K562 (cell line): ENCODE data around the gene DNMT1. TPM values are rescaled to one million over a fixed set of nuclear protein-coding genes. Genes with fewer than 3 reads are reported as not detected.
A peak's percentile ranks its signal among the peaks of the same experiment; 100 is the strongest.

ENCODE experiments used
- CREB1 ChIP-seq, 2 experiments: sonication (generic) in 1 of 2; formaldehyde crosslinking in 1 of 2; IDR thresholded peaks; 2 replicates each; pipeline versions ENCODE4 v1.6.1 to v1.8.0; 2012 to 2022; ENCODE audit warnings: inconsistent platforms in 1 of 2, mild to moderate bottlenecking in 1 of 2, missing genetic modification reagents in 1 of 2, moderate library complexity in 1 of 2
- FIP1L1 ChIP-seq: fragments of 200-400 bp; formaldehyde crosslinking; IDR thresholded peaks from 2 replicates; pipeline ENCODE4 v1.6.1; 2018; ENCODE audit warnings: mild to moderate bottlenecking, low read depth, low read length; ENCODE audit not compliant: poor library complexity, severe bottlenecking
- GATAD2A ChIP-seq: fragments of 450-650 bp; IDR thresholded peaks from 2 replicates; pipeline ENCODE4 v1.6.1; 2017
- HDAC2 ChIP-seq: fragments of 450-650 bp; IDR thresholded peaks from 2 replicates; pipeline ENCODE4 v1.6.1; 2016; ENCODE audit warnings: mild to moderate bottlenecking
- MYC ChIP-seq, 2 experiments: fragments of 250-450 bp in 1 of 2; sonication (Bioruptor Pico) in 1 of 2; IDR thresholded peaks; 2 replicates each; pipeline versions ENCODE4 v1.5.1 to v1.6.1; 2012 to 2021; ENCODE audit warnings: low read depth in 2 of 2, borderline replicate concordance in 1 of 2, improper control_type of control experiment in 1 of 2, low read length in 1 of 2, mild to moderate bottlenecking in 1 of 2, moderate library complexity in 1 of 2
- NR2F6 ChIP-seq: fragments of 450-650 bp; formaldehyde crosslinking; IDR thresholded peaks from 2 replicates; pipeline ENCODE4 v1.4.0; 2020; ENCODE audit warnings: mild to moderate bottlenecking
- RBM14 ChIP-seq: fragments of 200-400 bp; formaldehyde crosslinking; IDR thresholded peaks from 2 replicates; pipeline ENCODE4 v1.6.1; 2018; ENCODE audit warnings: low read depth, mild to moderate bottlenecking, low read length, moderate library complexity, borderline replicate concordance; ENCODE audit not compliant: insufficient read depth
- SREBF2 ChIP-seq: sonication (generic); formaldehyde crosslinking; IDR thresholded peaks from 2 replicates; pipeline ENCODE4 v1.4.0; 2020; ENCODE audit warnings: mild to moderate bottlenecking, missing genetic modification reagents
- ZBTB33 ChIP-seq: sonication (generic); formaldehyde crosslinking; IDR thresholded peaks from 2 replicates; pipeline ENCODE4 v1.8.1; 2023; ENCODE audit warnings: mild to moderate bottlenecking, missing genetic modification reagents
- ZBTB40 ChIP-seq, 2 experiments: fragments of 450-650 bp in 1 of 2; sonication (generic) in 1 of 2; formaldehyde crosslinking in 1 of 2; IDR thresholded peaks; 2 replicates each; pipeline versions ENCODE4 v1.7.1 to v1.9.0; 2016 to 2022; ENCODE audit warnings: inconsistent platforms in 1 of 2, mild to moderate bottlenecking in 1 of 2, missing genetic modification reagents in 1 of 2
- ZNF444 ChIP-seq: fragments of 250-450 bp; sonication (Bioruptor Pico); IDR thresholded peaks from 2 replicates; pipeline ENCODE4 v1.4.0; 2020; ENCODE audit warnings: mild to moderate bottlenecking, moderate library complexity
- polyA plus RNA-seq, 8 experiments: library from polyadenylated mRNA; depleted of rRNA in 4 of 8; stranded (reverse) in 5 of 8; unstranded in 3 of 8; fragments of >200 nt; fragmentation: Nextera tagmentation in 2 of 8; fragmentation: Illumina TruSeq in 1 of 8; extraction: Ambion mirVana in 2 of 8; extraction: Trizol in 1 of 8; gene quantifications; 2 replicates each; pipeline versions ENCODE4 v1.2.1 to v1.2.3, GENCODE V29; 2011 to 2014; ENCODE audit warnings: inconsistent platforms in 1 of 8, missing spikeins in 1 of 8
- total RNA-seq, 7 experiments: library from RNA; depleted of rRNA in 6 of 7; stranded (reverse); fragments of >200 nt in 6 of 7; fragmentation: Illumina TruSeq in 2 of 7; extraction: Trizol in 2 of 7; gene quantifications; 2 replicates each; pipeline versions ENCODE4 v1.2.1 to v1.2.3, GENCODE V29; 2011 to 2021; ENCODE audit warnings: low replicate concordance in 1 of 7
- TF ChIP-seq, protein P1 (sequence below): fragments of 250-450 bp; sonication (Bioruptor Pico); IDR thresholded peaks from 2 replicates; pipeline ENCODE4 v1.5.0; 2021; ENCODE audit warnings: mild to moderate bottlenecking, borderline replicate concordance

Gene DNMT1
- total and polyA plus RNA-seq, 9 of the 15 experiments (the other 6 are each of a cell fraction or from before 2014, with no cell fraction given) = 80.1 to 271 (median 121) TPM

DNA sequence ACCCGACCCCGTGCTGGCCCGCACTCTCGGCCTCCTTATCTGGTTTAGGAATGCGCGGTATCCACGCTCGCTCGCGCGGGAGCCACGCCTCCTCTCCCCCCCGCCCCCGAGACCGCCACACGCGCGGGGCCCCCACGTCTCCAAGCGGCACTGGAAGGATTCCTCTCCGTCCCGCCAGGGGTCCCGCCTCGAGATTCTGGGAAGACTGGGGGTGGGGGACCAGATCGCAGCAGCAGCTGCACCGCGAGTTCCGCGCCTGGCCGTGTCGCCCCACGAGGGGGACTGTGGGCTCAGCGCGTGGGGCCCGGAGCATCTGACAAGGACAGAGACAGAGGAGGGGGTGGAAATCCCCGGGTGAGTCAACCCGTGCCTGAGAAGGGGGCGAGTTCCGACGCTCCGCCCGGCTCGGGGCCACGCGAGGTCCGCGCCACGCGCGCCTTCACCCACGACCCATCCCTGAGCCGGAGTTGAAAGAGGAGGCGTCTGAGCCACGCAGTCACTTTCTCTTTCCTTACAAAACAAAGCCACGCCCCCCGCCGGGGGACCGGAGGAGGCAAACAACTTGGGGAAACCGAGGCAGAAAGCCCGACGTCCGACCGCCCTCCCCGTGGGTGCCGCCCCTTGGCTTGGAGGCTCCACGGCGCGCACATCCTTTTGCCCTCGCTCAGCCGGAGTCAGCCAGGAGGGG lies 35.6 kb upstream of the DNMT1 start (continued):
- TF ChIP-seq ZBTB40 (IDR thresholded peaks at IDR 0.05) = no peak
- TF ChIP-seq ZBTB40 (CRISPR knock-in tag; IDR thresholded peaks at IDR 0.05) = no peak
- TF ChIP-seq NR2F6 (CRISPR knock-in tag) = no peak
- peak; percentile 18; the same call in 1 of the 2 replicates for TF ChIP-seq HDAC2
- no peak for TF ChIP-seq ZNF444 (CRISPR knock-in tag)
- peak; percentile 74 for TF ChIP-seq GATAD2A
- peak; percentile 16 for TF ChIP-seq FIP1L1
- TF ChIP-seq MYC (IDR thresholded peaks at IDR 0.05; ENCODE audit: low read depth, low read length) = peak; percentile 12; the same call in 1 of the 2 replicates
- TF ChIP-seq MYC (CRISPR knock-in tag; IDR thresholded peaks at IDR 0.05; ENCODE audit: borderline replicate concordance, low read depth) = peak; percentile 43; the same call in 1 of the 2 replicates
- no peak for TF ChIP-seq ZBTB33 (CRISPR knock-in tag)
- no peak for TF ChIP-seq SREBF2
- no peak for TF ChIP-seq CREB1 (IDR thresholded peaks at IDR 0.05)
- TF ChIP-seq CREB1 (CRISPR knock-in tag; IDR thresholded peaks at IDR 0.05) = 0 out of 2 replicates have a peak, but pooled peaks have one; percentile 23
- TF ChIP-seq, protein P1, sequence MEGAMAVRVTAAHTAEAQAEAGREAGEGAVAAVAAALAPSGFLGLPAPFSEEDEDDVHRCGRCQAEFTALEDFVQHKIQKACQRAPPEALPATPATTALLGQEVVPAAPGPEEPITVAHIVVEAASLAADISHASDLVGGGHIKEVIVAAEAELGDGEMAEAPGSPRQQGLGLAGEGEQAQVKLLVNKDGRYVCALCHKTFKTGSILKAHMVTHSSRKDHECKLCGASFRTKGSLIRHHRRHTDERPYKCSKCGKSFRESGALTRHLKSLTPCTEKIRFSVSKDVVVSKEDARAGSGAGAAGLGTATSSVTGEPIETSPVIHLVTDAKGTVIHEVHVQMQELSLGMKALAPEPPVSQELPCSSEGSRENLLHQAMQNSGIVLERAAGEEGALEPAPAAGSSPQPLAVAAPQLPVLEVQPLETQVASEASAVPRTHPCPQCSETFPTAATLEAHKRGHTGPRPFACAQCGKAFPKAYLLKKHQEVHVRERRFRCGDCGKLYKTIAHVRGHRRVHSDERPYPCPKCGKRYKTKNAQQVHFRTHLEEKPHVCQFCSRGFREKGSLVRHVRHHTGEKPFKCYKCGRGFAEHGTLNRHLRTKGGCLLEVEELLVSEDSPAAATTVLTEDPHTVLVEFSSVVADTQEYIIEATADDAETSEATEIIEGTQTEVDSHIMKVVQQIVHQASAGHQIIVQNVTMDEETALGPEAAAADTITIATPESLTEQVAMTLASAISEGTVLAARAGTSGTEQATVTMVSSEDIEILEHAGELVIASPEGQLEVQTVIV (CRISPR knock-in tag) = no peak
- 0 out of 2 replicates have a peak, but pooled peaks have one; percentile 35 for TF ChIP-seq RBM14
